ENCODE results near the gene OR2C3.

DNA sequence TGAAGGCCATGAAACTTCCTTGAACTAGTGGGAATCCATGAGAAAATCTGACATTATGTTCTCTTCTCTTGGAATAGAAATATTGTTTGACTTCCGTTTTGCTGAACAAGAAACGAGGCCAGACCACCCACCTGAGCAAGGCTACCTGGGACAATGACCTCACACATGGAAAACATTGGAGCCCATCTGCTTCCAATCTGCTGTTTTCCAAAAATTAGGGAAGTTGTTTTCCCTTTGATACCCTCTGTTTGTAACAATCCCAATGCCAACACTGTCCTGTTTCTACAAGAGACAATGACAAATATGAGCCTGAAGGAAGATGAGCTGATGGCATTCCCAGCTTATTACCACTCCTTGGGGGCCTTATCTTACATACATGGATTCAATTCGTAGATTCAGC, 29.4 kb downstream of the OR2C3 start:
- TF ChIP-seq, protein P1, sequence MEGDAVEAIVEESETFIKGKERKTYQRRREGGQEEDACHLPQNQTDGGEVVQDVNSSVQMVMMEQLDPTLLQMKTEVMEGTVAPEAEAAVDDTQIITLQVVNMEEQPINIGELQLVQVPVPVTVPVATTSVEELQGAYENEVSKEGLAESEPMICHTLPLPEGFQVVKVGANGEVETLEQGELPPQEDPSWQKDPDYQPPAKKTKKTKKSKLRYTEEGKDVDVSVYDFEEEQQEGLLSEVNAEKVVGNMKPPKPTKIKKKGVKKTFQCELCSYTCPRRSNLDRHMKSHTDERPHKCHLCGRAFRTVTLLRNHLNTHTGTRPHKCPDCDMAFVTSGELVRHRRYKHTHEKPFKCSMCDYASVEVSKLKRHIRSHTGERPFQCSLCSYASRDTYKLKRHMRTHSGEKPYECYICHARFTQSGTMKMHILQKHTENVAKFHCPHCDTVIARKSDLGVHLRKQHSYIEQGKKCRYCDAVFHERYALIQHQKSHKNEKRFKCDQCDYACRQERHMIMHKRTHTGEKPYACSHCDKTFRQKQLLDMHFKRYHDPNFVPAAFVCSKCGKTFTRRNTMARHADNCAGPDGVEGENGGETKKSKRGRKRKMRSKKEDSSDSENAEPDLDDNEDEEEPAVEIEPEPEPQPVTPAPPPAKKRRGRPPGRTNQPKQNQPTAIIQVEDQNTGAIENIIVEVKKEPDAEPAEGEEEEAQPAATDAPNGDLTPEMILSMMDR (IDR thresholded peaks at IDR 0.05) = no peak
- TF ChIP-seq POLR2AphosphoS5 (IDR thresholded peaks at IDR 0.05) (no peak), POLR2A (IDR thresholded peaks at IDR 0.05) (no peak)

Measured in upper lobe of left lung (tissue), 4 donors.